Adrenal gland (tissue), 12 donors: ENCODE results near the gene DGLUCY. TPM values are rescaled to one million over a fixed set of nuclear protein-coding genes. Genes with fewer than 3 reads are reported as not detected.

Source experiments
- DNase-seq, 7 donors: peaks; one replicate each; pipeline ENCODE4 v3.0.0-alpha.2; 2019 to 2020
- H3K27ac ChIP-seq, 5 donors: fragments of 200-600 bp; sonication (generic) in 4 of 5; 1 replicate in 3 of 5; 2 replicates in 2 of 5; pipeline versions ENCODE4 v1.5.1 to v1.8.0; 2016 to 2020; ENCODE audit warnings: mild to moderate bottlenecking in 1 of 5
- H3K27me3 ChIP-seq: fragments of 200-600 bp; 2 replicates; pipeline ENCODE4 v1.8.0; 2021
- H3K36me3 ChIP-seq, 2 donors: fragments of 200-600 bp; replicated peaks in 1 of 2; 1 replicate in 1 of 2; 2 replicates in 1 of 2; pipeline versions ENCODE4 v1.5.1 to v1.8.0; 2018 to 2022
- H3K4me1 ChIP-seq, 2 donors: fragments of 200-600 bp; replicated peaks in 1 of 2; 1 replicate in 1 of 2; 2 replicates in 1 of 2; pipeline versions ENCODE4 v1.5.1 to v1.8.0; 2018 to 2021
- H3K4me3 ChIP-seq, 4 donors: fragments of 200-600 bp; sonication (generic) in 3 of 4; one replicate each; pipeline ENCODE4 v1.5.1; 2016 to 2018
- H3K9me3 ChIP-seq, 3 donors: fragments of 200-600 bp; sonication (generic) in 1 of 3; replicated peaks in 1 of 3; 1 replicate in 2 of 3; 2 replicates in 1 of 3; pipeline versions ENCODE4 v1.5.1 to v1.8.0; 2016 to 2021
- CTCF ChIP-seq, 6 experiments: fragments of 450-650 bp in 4 of 6; fragments of 200-600 bp in 2 of 6; sonication (generic) in 1 of 6; IDR thresholded peaks; 1 replicate in 5 of 6; 2 replicates in 1 of 6; pipeline versions ENCODE4 v1.5.1 to v1.8.0; 2016 to 2021; ENCODE audit warnings: antibody characterized with exemption in 6 of 6, mild to moderate bottlenecking in 2 of 6, moderate library complexity in 1 of 6
- POLR2A ChIP-seq, 2 donors: fragments of 450-650 bp; IDR thresholded peaks; one replicate each; pipeline ENCODE4 v1.6.1; 2017; ENCODE audit warnings: antibody characterized with exemption in 2 of 2, mild to moderate bottlenecking in 2 of 2, moderate library complexity in 1 of 2
- WGBS, 4 donors: extraction: QIAGEN DNeasy Blood & Tissue Kit in 2 of 4; methylation state at CpG; one replicate each; pipeline versions ENCODE4 v1.1.5 to v1.1.7; 2013 to 2017; 5-methylcytosine and 5-hydroxymethylcytosine counted together
- intact Hi-C, 2 donors: fragments of 100-400 bp; cut with DNase I; formaldehyde crosslinking; loops; one replicate each; pipeline versions ENCODE4 v1.14.1 to v1.15.0; 2022 to 2023
- polyA plus RNA-seq, 3 donors: library from polyadenylated mRNA; stranded (reverse); fragments of 200-250 nt in 2 of 3; fragments of 350-450 nt in 1 of 3; fragmentation: Illumina TruSeq in 1 of 3; extraction: RNeasy Lipid Tissue Mini Kit (QIAGEN cat#74804) in 1 of 3; gene quantifications; one replicate each; pipeline ENCODE4 v1.2.3, GENCODE V29; 2013 to 2014
- total RNA-seq, 9 donors: library from RNA; depleted of rRNA in 4 of 9; stranded (reverse); fragments of >200 nt in 4 of 9; fragments of 120-200 nt in 1 of 9; fragmentation: NEBNext Ultra II Directional in 1 of 9; extraction: Animal tissue kit (Norgen Biotek cat#: 25700) in 1 of 9; gene quantifications; one replicate each; pipeline versions ENCODE4 v1.1.0 to v1.2.4, GENCODE V29; 2013 to 2023
- donor health status: healthy with polysubstance abuse.
- donor health status: Bipolar disorder and iron deficiency.
- donor health status: DM: yes; HTN: yes; CAD: no.
- donor health status: DM: no; HTN: no; CAD: no.
- donor health status: DM: no; HTN: no; CAD: no.
- donor health status: DM: yes; HTN: yes; CAD: no.

Gene DGLUCY
- total and polyA plus RNA-seq, 12 donors: 48.9 to 93.4 (median 70.9) TPM

- peaks cover 0 to 43% of the 10 kb centered on the region in 2 donors for H3K36me3 ChIP-seq
Measured at GRCh38 chr14:91211017-91211416, 97.1 kb downstream of the DGLUCY start.

GRCh38 chr14:91214306-91214705, 100.4 kb downstream of the DGLUCY start:
- no peak overlapping the region for H3K4me3 ChIP-seq
- intact Hi-C loops: no loop called here
- H3K27ac ChIP-seq: no peak overlapping the region
- H3K36me3 ChIP-seq: peaks cover 0 to 44% of the 10 kb centered on the region in 2 donors
- WGBS, 4 donors: 89 to 95% (median 93%) methylated on average over 6 of the region's 6 CpGs
- TF ChIP-seq POLR2A (IDR thresholded peaks at IDR 0.05): no peak
- DNase-seq: no peak
- H3K9me3 ChIP-seq: no peaks in the 10 kb centered on the region
- no peaks in the 10 kb centered on the region for H3K27me3 ChIP-seq
- H3K4me1 ChIP-seq: peaks cover 0 to 2% of the 10 kb centered on the region in 2 donors

More at GRCh38 chr14:91211017-91211416, 97.1 kb downstream of the DGLUCY start:
- H3K27ac ChIP-seq: no peak overlapping the region
- H3K27me3 ChIP-seq: no peaks in the 10 kb centered on the region
- H3K4me1 ChIP-seq: no peaks in the 10 kb centered on the region
- DNase-seq: no peak
- intact Hi-C loops: no loop called here
- H3K4me3 ChIP-seq: no peak overlapping the region
- H3K9me3 ChIP-seq: no peaks in the 10 kb centered on the region
- 96 to 100% (median 99%) methylated on average over 2 of the region's 2 CpGs for WGBS, 4 donors
- TF ChIP-seq CTCF (IDR thresholded peaks at IDR 0.05) (no peak), POLR2A (IDR thresholded peaks at IDR 0.05) (no peak)

- no peaks in the 10 kb centered on the region for H3K27me3 ChIP-seq
- no peak for TF ChIP-seq POLR2A (IDR thresholded peaks at IDR 0.05)
- TF ChIP-seq CTCF (IDR thresholded peaks at IDR 0.05): no peak
- H3K27ac ChIP-seq: no peak overlapping the region
- H3K4me1 ChIP-seq: peaks cover 0 to 8% of the 10 kb centered on the region in 2 donors
- H3K36me3 ChIP-seq: peaks cover 0 to 43% of the 10 kb centered on the region in 2 donors
- intact Hi-C loops: no loop called here
- no peak for DNase-seq
- no peaks in the 10 kb centered on the region for H3K9me3 ChIP-seq
- no peak overlapping the region for H3K4me3 ChIP-seq
- WGBS, 4 donors: 92 to 97% (median 94%) methylated on average over 5 to 10 of the region's 10 CpGs
Measured at GRCh38 chr14:91215381-91215780, 101.5 kb downstream of the DGLUCY start.

- H3K4me1 ChIP-seq: peaks cover 0 to 8% of the 10 kb centered on the region in 2 donors
- WGBS, 4 donors: 94 to 97% (median 96%) methylated on average over 11 to 13 of the region's 13 CpGs
- no peak for DNase-seq
- no peaks in the 10 kb centered on the region for H3K27me3 ChIP-seq
- intact Hi-C loops: no loop called here
- no peak overlapping the region for H3K4me3 ChIP-seq
- H3K9me3 ChIP-seq: no peaks in the 10 kb centered on the region
- H3K36me3 ChIP-seq: peaks cover 0 to 42% of the 10 kb centered on the region in 2 donors
- no peak overlapping the region for H3K27ac ChIP-seq
- TF ChIP-seq POLR2A (IDR thresholded peaks at IDR 0.05): no peak
- TF ChIP-seq CTCF (IDR thresholded peaks at IDR 0.05): no peak
Measured at GRCh38 chr14:91216731-91217226, 102.9 kb downstream of the DGLUCY start.

GRCh38 chr14:91218014-91218413, 104.1 kb downstream of the DGLUCY start:
- intact Hi-C loops: no loop called here
- DNase-seq: no peak
- Histone ChIP-seq H3K27me3 (no peaks in the 10 kb centered on the region), H3K4me3 (no peak overlapping the region), H3K36me3 (peaks cover 0 to 33% of the 10 kb centered on the region in 2 donors), H3K27ac (no peak overlapping the region), H3K9me3 (no peaks in the 10 kb centered on the region), H3K4me1 (peaks cover 0 to 8% of the 10 kb centered on the region in 2 donors)
- WGBS, 4 donors: 81 to 92% (median 90%) methylated on average over 4 of the region's 4 CpGs
- no peak for TF ChIP-seq POLR2A (IDR thresholded peaks at IDR 0.05)
- no peak for TF ChIP-seq CTCF (IDR thresholded peaks at IDR 0.05)
